ENCODE data around the gene ICAM3. TPM values are rescaled to one million over a fixed set of nuclear protein-coding genes. Genes with fewer than 3 reads are reported as not detected.
A peak's percentile ranks its signal among the peaks of the same experiment; 100 is the strongest.

Gene ICAM3
- total RNA-seq, 1 donor from 2014 or later = 12.4 TPM

- H3K4me1 Mint-ChIP-seq (ENCODE audit: low read depth, unreplicated experiment) = peaks cover 2% of the 10 kb centered on the region
- H3K79me2 ChIP-seq (ENCODE audit: insufficient read depth, low read length) = peaks cover 38% of the 10 kb centered on the region
Observed at GRCh38 chr19:10333758-10334587, 5.5 kb downstream of the ICAM3 start.

GRCh38 chr19:10332965-10333757 is 6.3 kb downstream of the ICAM3 start, which contains the start of gene RAVER1:
Gene RAVER1 (minus strand): TSS chr19:10333529. CDS start chr19:10333507, 22 bp downstream.
- Histone ChIP-seq H3K27ac (ENCODE audit: low read depth, low read length) (peak within 1 kb of the TSS; percentile 97), H3K4me2 (ENCODE audit: low read length) (peak within 1 kb of the TSS; percentile 99), H3K4me3 (ENCODE audit: insufficient read depth, low read depth, low read length) (peak within 1 kb of the TSS; percentile 85), H3K9me3 (ENCODE audit: insufficient read depth, low read depth, low read length) (no peaks in the 10 kb centered on the region), H4K20me1 (ENCODE audit: insufficient read depth, low read length) (peaks cover 38% of the 10 kb centered on the region), H3K36me3 (ENCODE audit: insufficient read depth, low read length) (peaks cover 5% of the 10 kb centered on the region), H3K4me1 (ENCODE audit: insufficient read depth, low read length) (peaks cover 14% of the 10 kb centered on the region), H3K79me2 (ENCODE audit: insufficient read depth, low read length) (peaks cover 42% of the 10 kb centered on the region), H3K9ac (ENCODE audit: low read length) (peak within 1 kb of the TSS; percentile 96), H2AFZ (ENCODE audit: low read depth, low read length) (peak within 1 kb of the TSS; percentile 91), H3K27me3 (ENCODE audit: insufficient read depth, low read length) (no peaks in the 10 kb centered on the region)
- DNase-seq (ENCODE audit: low read depth) = peak; percentile 90
- FAIRE-seq = no peak
- peak within 1 kb of the TSS; percentile 96 for H3K4me3 Mint-ChIP-seq (ENCODE audit: unreplicated experiment)
- no peaks in the 10 kb centered on the region for H3K27me3 Mint-ChIP-seq (ENCODE audit: low read depth, unreplicated experiment)
- peak within 1 kb of the TSS; percentile 95 for H3K27ac Mint-ChIP-seq (ENCODE audit: unreplicated experiment)
- H3K4me1 Mint-ChIP-seq (ENCODE audit: low read depth, unreplicated experiment) = peaks cover 2% of the 10 kb centered on the region
- no peak for TF ChIP-seq EZH2 (IDR thresholded peaks at IDR 0.05; ENCODE audit: insufficient read depth, low read length)
- TF ChIP-seq CTCF (IDR thresholded peaks at IDR 0.05; ENCODE audit: insufficient read depth, low read depth, low read length) = no peak
- peaks cover 6% of the 10 kb centered on the region for H3K36me3 Mint-ChIP-seq (ENCODE audit: low read depth, unreplicated experiment)
- H3K9me3 Mint-ChIP-seq (ENCODE audit: unreplicated experiment) = no peaks in the 10 kb centered on the region

More at GRCh38 chr19:10333758-10334587, 5.5 kb downstream of the ICAM3 start:
- Histone ChIP-seq H3K4me1 (ENCODE audit: insufficient read depth, low read length) (peaks cover 14% of the 10 kb centered on the region), H3K9ac (ENCODE audit: low read length) (peak overlapping the region; percentile 96), H3K27me3 (ENCODE audit: insufficient read depth, low read length) (no peaks in the 10 kb centered on the region), H3K27ac (ENCODE audit: low read depth, low read length) (peak overlapping the region; percentile 21), H4K20me1 (ENCODE audit: insufficient read depth, low read length) (peaks cover 31% of the 10 kb centered on the region), H3K36me3 (ENCODE audit: insufficient read depth, low read length) (peaks cover 5% of the 10 kb centered on the region), H3K4me2 (ENCODE audit: low read length) (peak overlapping the region; percentile 99), H3K9me3 (ENCODE audit: insufficient read depth, low read depth, low read length) (no peaks in the 10 kb centered on the region), H3K4me3 (ENCODE audit: insufficient read depth, low read depth, low read length) (peak overlapping the region; percentile 85), H2AFZ (ENCODE audit: low read depth, low read length) (peak overlapping the region; percentile 91)
- H3K4me3 Mint-ChIP-seq (ENCODE audit: unreplicated experiment) = peak overlapping the region; percentile 96
- no peaks in the 10 kb centered on the region for H3K9me3 Mint-ChIP-seq (ENCODE audit: unreplicated experiment)
- peaks cover 6% of the 10 kb centered on the region for H3K36me3 Mint-ChIP-seq (ENCODE audit: low read depth, unreplicated experiment)
- H3K27ac Mint-ChIP-seq (ENCODE audit: unreplicated experiment) = peak overlapping the region; percentile 95
- peaks cover 7% of the 10 kb centered on the region for H3K27me3 Mint-ChIP-seq (ENCODE audit: low read depth, unreplicated experiment)
- FAIRE-seq (no peak), DNase-seq (ENCODE audit: low read depth) (peak; percentile 5)
- no peak for TF ChIP-seq EZH2 (IDR thresholded peaks at IDR 0.05; ENCODE audit: insufficient read depth, low read length)
- no peak for TF ChIP-seq CTCF (IDR thresholded peaks at IDR 0.05; ENCODE audit: insufficient read depth, low read depth, low read length)

Data from astrocyte (in vitro differentiated cells and primary cell).